OCI-LY7 (cell line): Measurements from ENCODE around the gene PRPF18.
A peak's percentile ranks its signal among the peaks of the same experiment; 100 is the strongest.

Source experiments
- CTCF ChIP-seq: fragments of 200-600 bp; sonication (generic); conservative IDR thresholded peaks from 2 replicates; pipeline ENCODE4 v1.5.1; 2014; ENCODE audit warnings: mild to moderate bottlenecking, antibody characterized with exemption, low read length, moderate library complexity, mixed read lengths
- EZH2phosphoT487 ChIP-seq: fragments of 200-600 bp; sonication (generic); IDR thresholded peaks from 2 replicates; pipeline ENCODE4 v1.6.1; 2018; ENCODE audit warnings: low read depth, borderline replicate concordance, mild to moderate bottlenecking, mixed run types, antibody characterized with exemption, low read length, moderate library complexity, mixed read lengths

DNA sequence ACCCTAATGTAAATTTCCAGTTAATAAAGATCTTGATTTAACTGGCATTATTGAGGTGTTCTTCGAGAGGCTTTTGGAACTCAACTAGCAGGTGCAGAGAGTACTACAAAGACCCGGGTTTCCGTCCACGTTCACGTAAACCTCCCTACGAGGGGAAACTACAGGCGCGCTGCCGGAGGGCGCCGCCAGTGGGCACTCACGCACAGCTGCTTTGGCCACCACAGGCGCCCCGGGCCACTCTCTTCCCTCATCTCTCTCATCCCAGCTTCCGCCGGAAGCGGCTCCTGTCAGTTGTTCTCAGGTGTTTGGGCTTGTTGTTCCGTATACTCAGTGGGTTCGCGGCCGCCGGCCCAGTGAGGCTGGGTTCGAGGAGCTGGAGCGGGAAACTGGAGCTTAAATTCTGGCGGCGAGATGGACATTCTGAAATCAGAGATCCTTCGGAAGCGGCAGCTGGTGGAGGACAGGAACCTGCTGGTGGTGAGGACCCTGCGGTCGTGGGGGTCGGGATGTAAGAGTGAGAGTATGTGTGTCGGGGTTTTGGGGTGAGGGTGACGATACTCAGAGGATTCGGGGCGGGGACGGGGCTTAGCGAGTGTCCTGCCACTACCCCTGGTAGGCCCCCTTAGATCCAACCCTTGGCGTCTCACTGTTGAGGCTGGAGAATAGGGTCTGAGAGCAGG, at the start of gene PRPF18:
- TF ChIP-seq CTCF: peak; percentile 97
- no peak for TF ChIP-seq EZH2phosphoT487
